Measurements from ENCODE around the gene NHERF1. TPM values are rescaled to one million over a fixed set of nuclear protein-coding genes. Genes with fewer than 3 reads are reported as not detected.

The NHERF1 gene
- total and polyA plus RNA-seq, 4 donors, result 18.3 to 58.2 (median 28.1) TPM

- WGBS, 2 donors, result 64 to 82% methylated on average over 5 of the region's 5 CpGs
- TF ChIP-seq CTCF (IDR thresholded peaks at IDR 0.05; ENCODE audit: control extremely low read depth, extremely low read depth), result no peak
- H3K27ac ChIP-seq (ENCODE audit: low read depth in 1 of 2, low read length in 1 of 2), result no peak overlapping the region
- H3K27me3 ChIP-seq (ENCODE audit: control insufficient read depth in 3 of 3, insufficient read depth in 3 of 3, low read length in 2 of 3), result no peaks in the 10 kb centered on the region
- no peak for ATAC-seq (ENCODE audit: insufficient read depth, low FRiP score)
- H3K9me3 ChIP-seq (ENCODE audit: control insufficient read depth in 4 of 4, insufficient read depth in 3 of 4, low read length in 3 of 4), result no peaks in the 10 kb centered on the region
- no peak overlapping the region for H3K9ac ChIP-seq (ENCODE audit: insufficient read depth in 1 of 2, low read length in 2 of 2)
- H3K4me3 ChIP-seq, result no peak overlapping the region
- H3K4me1 ChIP-seq (ENCODE audit: control insufficient read depth in 5 of 5, insufficient read depth in 5 of 5, low read length in 5 of 5), result no peaks in the 10 kb centered on the region
- H3K36me3 ChIP-seq (ENCODE audit: control insufficient read depth in 4 of 4, insufficient read depth in 4 of 4, low read length in 4 of 4), result peaks cover 0 to 21% (median 0%) of the 10 kb centered on the region in 4 donors
- DNase-seq, result no peak
These were observed 35.8 kb downstream of the NHERF1 start for GRCh38 chr17:74784125-74784810.

GRCh38 chr17:74785096-74785980 lies 36.9 kb downstream of the NHERF1 start:
- Histone ChIP-seq H3K4me1 (ENCODE audit: control insufficient read depth in 5 of 5, insufficient read depth in 5 of 5, low read length in 5 of 5) (no peaks in the 10 kb centered on the region), H3K9me3 (ENCODE audit: control insufficient read depth in 4 of 4, insufficient read depth in 3 of 4, low read length in 3 of 4) (no peaks in the 10 kb centered on the region), H3K36me3 (ENCODE audit: control insufficient read depth in 4 of 4, insufficient read depth in 4 of 4, low read length in 4 of 4) (peaks cover 0 to 23% (median 0%) of the 10 kb centered on the region in 4 donors), H3K27ac (ENCODE audit: low read depth in 1 of 2, low read length in 1 of 2) (no peak overlapping the region), H3K4me3 (no peak overlapping the region), H3K9ac (ENCODE audit: insufficient read depth in 1 of 2, low read length in 2 of 2) (no peak overlapping the region), H3K27me3 (ENCODE audit: control insufficient read depth in 3 of 3, insufficient read depth in 3 of 3, low read length in 2 of 3) (no peaks in the 10 kb centered on the region)
- TF ChIP-seq CTCF (IDR thresholded peaks at IDR 0.05; ENCODE audit: control extremely low read depth, extremely low read depth), result no peak
- DNase-seq (no peak), ATAC-seq (ENCODE audit: insufficient read depth, low FRiP score) (no peak)
- 77 to 92% methylated on average over 21 of the region's 21 CpGs for WGBS, 2 donors

GRCh38 chr17:74785981-74786360 lies 37.5 kb downstream of the NHERF1 start:
- Histone ChIP-seq H3K27ac (ENCODE audit: low read depth in 1 of 2, low read length in 1 of 2) (no peak overlapping the region), H3K4me3 (no peak overlapping the region), H3K9ac (ENCODE audit: insufficient read depth in 1 of 2, low read length in 2 of 2) (no peak overlapping the region), H3K9me3 (ENCODE audit: control insufficient read depth in 4 of 4, insufficient read depth in 3 of 4, low read length in 3 of 4) (no peaks in the 10 kb centered on the region), H3K4me1 (ENCODE audit: control insufficient read depth in 5 of 5, insufficient read depth in 5 of 5, low read length in 5 of 5) (no peaks in the 10 kb centered on the region), H3K36me3 (ENCODE audit: control insufficient read depth in 4 of 4, insufficient read depth in 4 of 4, low read length in 4 of 4) (peaks cover 0 to 21% (median 0%) of the 10 kb centered on the region in 4 donors), H3K27me3 (ENCODE audit: control insufficient read depth in 3 of 3, insufficient read depth in 3 of 3, low read length in 2 of 3) (no peaks in the 10 kb centered on the region)
- 75 to 82% methylated on average over 9 of the region's 9 CpGs for WGBS, 2 donors
- DNase-seq, result no peak
- no peak for TF ChIP-seq CTCF (IDR thresholded peaks at IDR 0.05; ENCODE audit: control extremely low read depth, extremely low read depth)
- ATAC-seq (ENCODE audit: insufficient read depth, low FRiP score), result no peak

Measured in lung (tissue), 12 donors.